GM19025 (cell line): ENCODE data around the gene ADAM10.
"Not testable (repeated sequence)": the region's sequence is repeated elsewhere in the genome, so short reads cannot be mapped to it uniquely, and the experiment has no call there.

Experiments used
- ATAC-seq: cut with Tn5 transposase; IDR thresholded peaks from one replicate; pipeline ENCODE4 v1.9.1; 2021; ENCODE audit warnings: mild to moderate bottlenecking, low read depth, moderate library complexity; ENCODE audit not compliant: unreplicated experiment

Gene ADAM10

GRCh38 chr15:58749532-58750337, at the start of gene ADAM10:
Gene ADAM10, minus strand, starts transcription at chr15:58749707. Its CDS starts 173 bp downstream, at chr15:58749534.
- peak; percentile 88 for ATAC-seq

GRCh38 chr15:58797505-58797904, 48.0 kb upstream of the ADAM10 start:
- ATAC-seq, result no peak

GRCh38 chr15:58795825-58796224, 46.3 kb upstream of the ADAM10 start:
- no peak for ATAC-seq

- no peak for ATAC-seq
These were observed 44.4 kb upstream of the ADAM10 start for GRCh38 chr15:58793862-58794261.

- ATAC-seq, result no peak
These were observed 38.7 kb upstream of the ADAM10 start for GRCh38 chr15:58788056-58788710.

GRCh38 chr15:58785355-58785754, 35.8 kb upstream of the ADAM10 start:
- ATAC-seq, result no peak

GRCh38 chr15:58779554-58779953, 30.0 kb upstream of the ADAM10 start:
- no peak for ATAC-seq

GRCh38 chr15:58777107-58777506, 27.6 kb upstream of the ADAM10 start:
- peak; percentile 66 for ATAC-seq

- ATAC-seq, result no peak
These were observed 25.9 kb upstream of the ADAM10 start for GRCh38 chr15:58775402-58775801.

- no peak for ATAC-seq
These were observed 23.5 kb upstream of the ADAM10 start for GRCh38 chr15:58773024-58773423.

- ATAC-seq, result no peak
These were observed 22.2 kb upstream of the ADAM10 start for GRCh38 chr15:58771621-58772250.

GRCh38 chr15:58770857-58771620, 21.5 kb upstream of the ADAM10 start, which contains the start of gene MINDY2:
Gene MINDY2, plus strand, starts transcription at chr15:58771302. Its CDS starts 94 bp downstream, at chr15:58771396.
- peak; percentile 95 for ATAC-seq

GRCh38 chr15:58770519-58770856, 21.0 kb upstream of the ADAM10 start:
- peak; percentile 2 for ATAC-seq

GRCh38 chr15:58768601-58769004, 19.1 kb upstream of the ADAM10 start:
- not testable (repeated sequence) for ATAC-seq

GRCh38 chr15:58766290-58766689, 16.8 kb upstream of the ADAM10 start:
- no peak for ATAC-seq

- no peak for ATAC-seq
These were observed 15.0 kb upstream of the ADAM10 start for GRCh38 chr15:58764468-58764867.

- ATAC-seq, result no peak
These were observed 13.2 kb upstream of the ADAM10 start for GRCh38 chr15:58762731-58763130.

GRCh38 chr15:58762285-58762684, 12.8 kb upstream of the ADAM10 start:
- no peak for ATAC-seq

GRCh38 chr15:58761010-58761388, 11.5 kb upstream of the ADAM10 start:
- no peak for ATAC-seq

- ATAC-seq, result no peak
These were observed 11.0 kb upstream of the ADAM10 start for GRCh38 chr15:58760385-58761009.
